GM12874 (cell line): ENCODE data around the gene OMA1.

Source experiments
- TF ChIP-seq, protein P1 (sequence below): IDR thresholded peaks from 2 replicates; pipeline ENCODE4 v1.5.1; 2011; ENCODE audit warnings: low read depth, mild to moderate bottlenecking, control low read depth, low read length, moderate library complexity; ENCODE audit not compliant: insufficient read depth

The OMA1 gene

DNA sequence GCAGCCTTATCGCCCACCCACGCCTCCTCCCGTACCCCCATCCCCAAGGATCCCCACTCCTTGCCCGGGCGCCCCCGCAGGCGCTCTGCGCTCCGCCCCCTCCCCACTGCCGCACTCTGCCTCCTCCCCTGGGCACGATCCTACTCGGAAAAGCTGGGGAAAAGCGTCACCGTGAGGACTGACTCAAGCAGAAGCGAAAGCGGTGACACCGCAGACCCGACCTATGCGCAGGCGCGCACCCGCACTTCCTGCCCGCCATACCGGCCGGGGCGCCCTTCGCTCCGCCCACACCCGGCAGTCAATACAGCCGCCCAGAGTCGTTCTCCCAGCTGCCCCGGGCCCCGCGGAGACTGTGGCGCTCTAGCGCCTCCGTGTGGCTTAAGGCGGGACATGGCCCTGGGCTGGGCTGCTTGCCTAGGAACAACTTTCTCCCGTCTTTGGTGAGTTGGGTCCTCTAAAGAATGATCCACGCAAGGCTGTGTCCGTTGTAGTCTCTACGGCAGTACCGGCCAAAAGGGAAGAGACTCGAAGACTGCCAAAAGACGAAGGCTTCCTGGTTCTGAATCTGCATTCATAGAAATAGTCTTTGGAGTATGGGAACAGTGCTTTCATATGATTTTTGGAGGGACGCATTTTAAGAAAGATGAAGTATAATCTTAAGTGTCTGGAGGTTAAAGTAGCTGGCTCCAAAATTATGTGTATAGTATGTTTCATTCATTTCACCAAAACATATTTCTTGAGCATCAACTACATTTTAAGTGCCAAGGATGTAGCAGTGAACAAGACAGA lies at the start of gene OMA1:
Gene OMA1, minus strand, starts transcription at position 207 of the 789 bp plus-strand sequence. CDS start 7,432 bp downstream, outside the sequence.
- TF ChIP-seq, protein P1, sequence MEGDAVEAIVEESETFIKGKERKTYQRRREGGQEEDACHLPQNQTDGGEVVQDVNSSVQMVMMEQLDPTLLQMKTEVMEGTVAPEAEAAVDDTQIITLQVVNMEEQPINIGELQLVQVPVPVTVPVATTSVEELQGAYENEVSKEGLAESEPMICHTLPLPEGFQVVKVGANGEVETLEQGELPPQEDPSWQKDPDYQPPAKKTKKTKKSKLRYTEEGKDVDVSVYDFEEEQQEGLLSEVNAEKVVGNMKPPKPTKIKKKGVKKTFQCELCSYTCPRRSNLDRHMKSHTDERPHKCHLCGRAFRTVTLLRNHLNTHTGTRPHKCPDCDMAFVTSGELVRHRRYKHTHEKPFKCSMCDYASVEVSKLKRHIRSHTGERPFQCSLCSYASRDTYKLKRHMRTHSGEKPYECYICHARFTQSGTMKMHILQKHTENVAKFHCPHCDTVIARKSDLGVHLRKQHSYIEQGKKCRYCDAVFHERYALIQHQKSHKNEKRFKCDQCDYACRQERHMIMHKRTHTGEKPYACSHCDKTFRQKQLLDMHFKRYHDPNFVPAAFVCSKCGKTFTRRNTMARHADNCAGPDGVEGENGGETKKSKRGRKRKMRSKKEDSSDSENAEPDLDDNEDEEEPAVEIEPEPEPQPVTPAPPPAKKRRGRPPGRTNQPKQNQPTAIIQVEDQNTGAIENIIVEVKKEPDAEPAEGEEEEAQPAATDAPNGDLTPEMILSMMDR = peak; percentile 97

DNA sequence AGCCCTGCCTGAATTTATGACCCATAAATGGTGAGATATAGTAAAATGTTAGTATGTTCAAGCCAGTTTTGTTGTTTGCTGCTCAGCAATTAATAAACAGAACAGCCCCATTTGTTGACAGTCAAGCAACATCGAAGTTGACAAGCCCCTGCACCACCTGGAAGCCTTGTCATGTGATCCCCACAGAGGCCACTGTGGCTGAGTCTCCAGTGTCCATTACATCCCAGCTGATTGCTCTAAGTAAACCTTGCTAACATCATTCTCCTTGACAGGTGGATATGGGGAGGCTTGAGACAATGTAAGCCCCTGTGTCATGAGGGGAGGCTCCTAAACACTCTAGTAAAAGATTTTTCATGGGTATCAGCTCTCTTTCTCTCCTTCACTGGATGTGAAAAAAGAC lies 48.0 kb upstream of the OMA1 start:
- TF ChIP-seq, protein P1 = no peak

DNA sequence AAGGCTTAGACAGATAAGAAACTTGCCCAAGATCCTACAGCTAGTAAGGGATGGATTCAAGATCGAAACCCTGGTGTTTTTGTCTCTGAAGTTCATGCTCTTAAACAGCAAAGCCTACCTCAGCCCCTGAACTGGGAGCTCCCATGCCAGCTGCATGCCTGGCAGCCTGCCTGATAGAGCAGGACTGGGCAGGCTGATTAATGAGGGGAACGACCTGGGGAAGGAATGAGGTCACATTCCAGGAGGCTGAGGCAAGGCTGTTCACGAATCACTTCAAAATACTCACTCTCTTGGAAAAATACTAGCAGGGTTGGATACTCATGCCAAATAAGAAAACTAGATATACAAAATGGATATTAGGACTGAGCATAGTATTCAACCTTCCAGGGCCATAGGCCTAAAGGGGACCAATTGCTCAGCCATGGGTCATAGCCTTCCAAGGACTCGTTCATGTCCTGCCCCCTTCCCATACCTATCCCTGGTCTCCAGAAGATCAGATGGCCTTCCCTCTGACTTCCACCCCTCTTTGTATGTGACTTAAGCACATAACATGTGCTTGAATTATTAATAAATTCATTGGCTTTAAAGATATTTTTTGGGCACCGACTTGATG lies 46.1 kb upstream of the OMA1 start:
- TF ChIP-seq, protein P1 = no peak

DNA sequence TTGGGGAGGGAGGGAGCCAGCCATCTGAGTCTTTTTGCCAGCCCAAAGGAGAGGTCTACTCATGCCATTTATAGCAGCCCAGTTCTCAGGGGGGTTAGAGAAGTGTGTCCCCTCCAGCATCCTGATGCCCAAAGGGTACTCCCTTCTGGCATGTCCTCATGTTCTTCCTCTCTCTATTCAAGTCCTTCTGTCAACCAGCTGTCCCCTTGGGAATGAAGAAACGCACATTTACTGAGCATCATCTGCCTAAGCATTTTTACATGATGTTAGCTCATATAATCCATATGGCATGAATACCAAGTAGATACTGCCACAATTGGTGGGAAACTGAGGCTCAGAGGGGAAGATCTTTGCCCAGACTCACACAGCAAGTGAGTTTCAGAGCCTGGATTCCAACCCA lies 45.3 kb upstream of the OMA1 start:
- TF ChIP-seq, protein P1 = no peak

DNA sequence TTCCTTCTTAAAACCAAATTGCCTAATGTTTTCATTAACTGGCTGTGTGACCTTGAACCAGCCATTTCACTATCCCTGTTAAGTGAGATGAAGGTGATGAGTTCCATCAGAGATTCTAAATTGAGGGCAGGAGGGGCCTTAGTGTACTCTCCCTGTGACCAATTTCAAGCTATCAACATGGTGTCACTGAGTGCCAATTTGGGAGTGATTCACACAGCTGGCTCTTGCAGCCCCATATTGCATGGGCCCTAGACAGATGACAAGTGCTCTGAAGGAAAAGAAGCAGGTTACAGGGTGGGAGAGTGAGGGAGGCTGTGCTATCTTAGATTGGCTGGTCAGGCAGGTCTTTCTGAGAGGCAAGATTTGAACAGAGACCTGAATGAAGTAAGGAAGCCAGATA lies 43.5 kb upstream of the OMA1 start:
- TF ChIP-seq, protein P1 = no peak

DNA sequence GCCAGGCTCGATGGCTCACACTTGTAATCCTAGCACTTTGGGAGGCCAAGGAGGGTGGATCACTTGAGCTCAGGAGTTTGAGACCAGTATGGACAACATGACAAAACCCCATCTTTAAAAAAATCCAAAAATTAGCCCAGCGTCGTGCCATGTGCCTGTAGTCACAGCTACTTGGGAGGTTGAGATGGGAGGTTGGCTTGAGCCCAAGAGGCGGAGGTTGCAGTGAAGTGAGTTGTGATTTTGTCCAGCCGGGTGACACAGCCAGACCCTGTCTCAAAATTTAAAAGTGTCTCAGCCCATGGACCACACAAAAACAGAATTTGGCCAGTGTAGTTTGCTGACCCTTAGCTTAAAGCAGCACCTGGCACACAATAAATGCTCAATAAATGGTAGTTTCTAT lies 41.9 kb upstream of the OMA1 start:
- TF ChIP-seq, protein P1 = no peak

DNA sequence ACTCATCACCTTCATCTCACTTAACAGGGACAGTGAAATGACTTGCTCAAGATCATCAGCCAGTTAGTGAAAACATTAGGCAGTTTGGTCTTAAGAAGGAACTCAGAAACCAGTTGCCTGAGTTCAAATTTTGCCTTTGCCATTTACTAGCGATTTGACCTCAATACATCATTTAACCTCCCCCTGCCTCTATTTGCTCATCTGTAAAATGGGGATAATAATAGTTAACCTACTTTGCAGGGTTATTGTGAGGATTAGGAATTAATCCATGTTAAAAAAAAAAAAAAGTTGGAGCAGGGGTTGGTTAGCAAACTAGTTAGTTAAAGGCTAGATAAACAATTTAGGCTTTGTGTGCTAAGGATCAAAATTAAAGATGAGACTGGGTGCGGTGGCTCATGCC lies 41.1 kb upstream of the OMA1 start:
- TF ChIP-seq, protein P1 = no peak
